T-helper 17 cell (primary cell): ENCODE results near the gene NR3C1. TPM values are rescaled to one million over a fixed set of nuclear protein-coding genes. Genes with fewer than 3 reads are reported as not detected.

Experiments
- ATAC-seq: fragments of 150-1000 bp; cut with Tn5 transposase; 2 replicates; pipeline ENCODE4 v1.10.0; 2021; ENCODE audit warnings: mild to moderate bottlenecking, moderate library complexity
- DNase-seq, 3 donors: peaks; one replicate each; pipeline versions ENCODE4 v3.0.0 to v3.0.0-alpha.2; 2020 to 2021
- H3K9me3 ChIP-seq: one replicate; pipeline ENCODE4 v1.7.0; 2013; ENCODE audit warnings: low read length, mild to moderate bottlenecking; ENCODE audit not compliant: control insufficient read depth, poor library complexity, severe bottlenecking
- H3K27ac Mint-ChIP-seq: one replicate; pipeline ENCODE4 v1.8.0; 2022; ENCODE audit warnings: mild to moderate bottlenecking, moderate library complexity, mixed read lengths
- H3K27me3 Mint-ChIP-seq: one replicate; pipeline ENCODE4 v1.8.0; 2022; ENCODE audit warnings: mixed read lengths
- H3K36me3 Mint-ChIP-seq: one replicate; pipeline ENCODE4 v1.8.0; 2022; ENCODE audit warnings: low read depth, mixed read lengths
- H3K4me1 Mint-ChIP-seq: one replicate; pipeline ENCODE4 v1.8.0; 2022; ENCODE audit warnings: mild to moderate bottlenecking, mixed read lengths
- H3K4me3 Mint-ChIP-seq: one replicate; pipeline ENCODE4 v1.8.0; 2022; ENCODE audit warnings: mild to moderate bottlenecking, moderate library complexity, mixed read lengths
- total RNA-seq, 4 donors: library from RNA in 2 of 4; stranded (reverse) in 2 of 4; gene quantifications; one replicate each; pipeline ENCODE4 v1.2.3 and lab custom pipeline; 2022 to 2026

The NR3C1 gene
- total RNA-seq, 2 donors from 2014 or later = 118 to 133 TPM

DNA sequence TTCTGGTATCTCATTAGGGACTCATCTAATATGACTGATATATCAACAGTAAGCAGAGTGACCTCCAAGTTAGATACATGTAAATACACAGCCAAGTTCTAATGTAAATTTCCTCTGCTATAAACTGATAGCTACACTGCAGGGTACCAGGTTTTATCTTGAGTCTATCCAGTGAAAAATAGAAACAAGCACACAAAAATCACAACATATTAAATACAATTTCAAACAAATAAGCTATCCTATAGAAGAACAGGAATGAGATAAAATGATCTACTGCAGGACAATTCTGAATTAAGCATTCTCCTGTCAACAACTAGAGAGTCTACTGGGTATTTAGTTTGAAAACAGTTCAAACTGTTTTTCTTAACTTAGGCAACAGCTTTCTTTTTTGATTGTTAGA is 42.7 kb downstream of the NR3C1 start:
- DNase-seq (no peak), ATAC-seq (no peak)
- Mint-ChIP-seq H3K36me3 (peaks cover 2% of the 10 kb centered on the region), H3K4me3 (no peak overlapping the region), H3K27me3 (no peaks in the 10 kb centered on the region), H3K27ac (no peak overlapping the region), H3K4me1 (peaks cover 49% of the 10 kb centered on the region)
- no peaks in the 10 kb centered on the region for H3K9me3 ChIP-seq

GRCh38 chr5:143359869-143360268 is 43.6 kb downstream of the NR3C1 start:
- DNase-seq (no peak), ATAC-seq (peak; percentile 35)
- no peaks in the 10 kb centered on the region for H3K9me3 ChIP-seq
- H3K27me3 Mint-ChIP-seq = no peaks in the 10 kb centered on the region
- peaks cover 54% of the 10 kb centered on the region for H3K4me1 Mint-ChIP-seq
- no peak overlapping the region for H3K4me3 Mint-ChIP-seq
- peak overlapping the region; percentile 65 for H3K27ac Mint-ChIP-seq
- H3K36me3 Mint-ChIP-seq = peaks cover 2% of the 10 kb centered on the region

DNA sequence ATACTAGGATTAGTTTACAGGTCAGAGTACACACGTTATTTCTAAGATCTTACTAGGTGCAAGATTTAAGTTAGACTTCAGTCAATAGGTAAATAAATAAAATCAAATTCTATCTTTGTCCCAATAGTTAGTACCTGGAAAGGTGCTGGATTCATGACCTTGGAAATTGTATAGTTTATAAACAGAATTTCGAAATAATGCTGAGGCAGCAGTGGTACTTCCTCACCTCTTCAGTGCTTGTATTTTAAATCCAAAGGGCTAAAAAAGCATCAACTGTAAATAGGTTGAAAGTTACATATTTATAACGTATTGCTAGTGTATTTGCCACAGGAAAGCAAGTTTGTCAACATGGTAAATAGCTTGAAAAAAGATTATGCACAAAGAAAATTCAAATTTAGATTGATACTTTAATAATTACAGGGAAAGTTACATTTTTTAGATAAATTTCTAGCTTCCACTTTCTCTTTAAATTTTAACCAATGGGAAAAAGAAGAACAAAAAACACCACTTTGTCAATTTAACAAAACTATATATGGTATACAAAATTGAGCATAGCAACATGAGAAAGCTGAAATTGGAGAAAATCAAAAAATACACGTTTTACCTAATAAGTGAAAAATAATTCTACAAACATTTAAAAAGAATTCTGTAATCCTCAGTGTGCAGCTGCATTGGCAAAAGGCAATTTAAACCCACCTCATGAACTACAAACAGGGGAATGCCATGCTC is 46.5 kb downstream of the NR3C1 start:
- Mint-ChIP-seq H3K4me3 (no peak overlapping the region), H3K36me3 (peaks cover 2% of the 10 kb centered on the region), H3K27ac (peak overlapping the region; percentile 81)

GRCh38 chr5:143355710-143356109 is 47.8 kb downstream of the NR3C1 start:
- H3K4me3 Mint-ChIP-seq = peak overlapping the region; percentile 36
- peaks cover 50% of the 10 kb centered on the region for H3K4me1 Mint-ChIP-seq
- peaks cover 2% of the 10 kb centered on the region for H3K36me3 Mint-ChIP-seq
- H3K27me3 Mint-ChIP-seq = no peaks in the 10 kb centered on the region
- peak overlapping the region; percentile 81 for H3K27ac Mint-ChIP-seq
- peak in 2 of 3 donors; percentile 45 to 48 for DNase-seq
- ATAC-seq = peak; percentile 91
- H3K9me3 ChIP-seq = no peaks in the 10 kb centered on the region

More for the DNA sequence above, 46.5 kb downstream of the NR3C1 start:
- DNase-seq = no peak
- Mint-ChIP-seq H3K4me1 (peaks cover 59% of the 10 kb centered on the region), H3K27me3 (no peaks in the 10 kb centered on the region)
- no peaks in the 10 kb centered on the region for H3K9me3 ChIP-seq
- no peak for ATAC-seq

DNA sequence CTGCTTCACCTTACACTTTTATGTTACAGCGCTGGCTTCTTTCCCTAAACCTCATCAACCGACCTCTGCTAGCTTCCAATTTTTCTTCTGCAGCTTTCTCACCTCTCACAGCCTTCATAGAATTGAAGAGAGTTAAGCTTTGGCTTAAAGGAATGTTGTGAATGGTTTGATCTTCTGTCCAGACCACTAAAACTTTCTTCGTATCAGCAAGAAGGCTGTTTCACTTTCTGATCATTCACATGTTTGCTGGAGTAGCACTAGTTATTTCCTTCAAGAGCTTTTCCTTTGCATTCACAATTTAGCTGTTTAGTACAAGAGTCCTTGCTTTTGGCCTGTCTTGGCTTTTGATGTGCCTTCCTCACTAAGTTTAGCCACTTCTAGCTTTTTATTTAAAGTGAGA is 49.5 kb downstream of the NR3C1 start:
- Mint-ChIP-seq H3K36me3 (peaks cover 2% of the 10 kb centered on the region), H3K27ac (peak overlapping the region; percentile 97), H3K4me1 (peaks cover 43% of the 10 kb centered on the region), H3K4me3 (peak overlapping the region; percentile 92), H3K27me3 (no peaks in the 10 kb centered on the region)
- DNase-seq (no peak), ATAC-seq (no peak)
- H3K9me3 ChIP-seq = no peaks in the 10 kb centered on the region

DNA sequence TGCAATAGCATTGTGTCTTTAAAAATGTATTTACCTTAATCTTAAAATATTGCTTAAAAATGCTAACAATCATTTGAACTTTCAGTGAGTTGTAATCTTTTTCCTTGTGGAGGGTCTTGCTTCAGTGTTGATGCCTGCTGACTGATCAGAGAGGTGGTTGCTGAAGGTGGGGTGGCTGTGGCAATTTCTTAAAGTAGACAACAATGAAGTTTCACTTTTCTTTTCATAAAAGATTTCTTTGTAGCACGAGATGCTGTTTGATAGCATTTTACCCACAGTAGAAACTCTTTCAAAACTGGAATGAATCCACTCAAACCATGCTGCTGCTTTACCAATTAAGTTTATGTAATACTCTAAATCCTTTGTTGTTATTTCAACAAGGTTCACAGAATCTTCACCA is 50.8 kb downstream of the NR3C1 start:
- Mint-ChIP-seq H3K36me3 (peaks cover 2% of the 10 kb centered on the region), H3K27ac (peak overlapping the region; percentile 97), H3K4me3 (peak overlapping the region; percentile 92), H3K27me3 (no peaks in the 10 kb centered on the region), H3K4me1 (peaks cover 41% of the 10 kb centered on the region)
- no peaks in the 10 kb centered on the region for H3K9me3 ChIP-seq
- no peak for DNase-seq
- ATAC-seq = peak; percentile 33

- peaks cover 40% of the 10 kb centered on the region for H3K4me1 Mint-ChIP-seq
- ATAC-seq (no peak), DNase-seq (no peak)
- H3K27me3 Mint-ChIP-seq = no peaks in the 10 kb centered on the region
- no peak overlapping the region for H3K27ac Mint-ChIP-seq
- no peak overlapping the region for H3K4me3 Mint-ChIP-seq
- H3K9me3 ChIP-seq = no peaks in the 10 kb centered on the region
- peaks cover 2% of the 10 kb centered on the region for H3K36me3 Mint-ChIP-seq
Observed at GRCh38 chr5:143350751-143351602, 52.5 kb downstream of the NR3C1 start.

GRCh38 chr5:143350341-143350740 is 53.1 kb downstream of the NR3C1 start:
- H3K9me3 ChIP-seq = no peaks in the 10 kb centered on the region
- H3K4me3 Mint-ChIP-seq = no peak overlapping the region
- DNase-seq (no peak), ATAC-seq (no peak)
- no peaks in the 10 kb centered on the region for H3K27me3 Mint-ChIP-seq
- peaks cover 36% of the 10 kb centered on the region for H3K4me1 Mint-ChIP-seq
- no peak overlapping the region for H3K27ac Mint-ChIP-seq
- H3K36me3 Mint-ChIP-seq = peaks cover 2% of the 10 kb centered on the region

DNA sequence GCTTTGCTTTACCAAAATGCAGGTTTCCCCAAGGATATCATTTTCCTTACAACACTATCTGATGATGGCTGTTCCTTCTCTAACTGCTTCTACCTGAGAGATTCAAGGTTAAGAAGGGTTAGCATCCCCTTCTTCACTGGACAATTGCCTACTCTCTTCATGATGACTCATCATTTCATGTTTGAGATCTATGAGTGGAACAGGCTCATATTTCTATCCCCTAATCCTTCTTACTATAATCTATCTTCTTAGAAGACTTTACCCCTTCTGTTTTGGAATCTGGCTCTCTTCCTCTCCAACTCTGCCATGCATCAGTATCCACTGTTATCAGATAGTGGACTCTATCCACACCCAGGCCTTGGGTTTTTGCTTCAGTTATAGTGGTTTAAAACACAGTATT is 54.3 kb downstream of the NR3C1 start:
- Mint-ChIP-seq H3K27ac (no peak overlapping the region), H3K36me3 (peaks cover 2% of the 10 kb centered on the region), H3K4me3 (no peak overlapping the region), H3K27me3 (no peaks in the 10 kb centered on the region), H3K4me1 (peaks cover 29% of the 10 kb centered on the region)
- H3K9me3 ChIP-seq = no peaks in the 10 kb centered on the region
- DNase-seq (no peak), ATAC-seq (no peak)

DNA sequence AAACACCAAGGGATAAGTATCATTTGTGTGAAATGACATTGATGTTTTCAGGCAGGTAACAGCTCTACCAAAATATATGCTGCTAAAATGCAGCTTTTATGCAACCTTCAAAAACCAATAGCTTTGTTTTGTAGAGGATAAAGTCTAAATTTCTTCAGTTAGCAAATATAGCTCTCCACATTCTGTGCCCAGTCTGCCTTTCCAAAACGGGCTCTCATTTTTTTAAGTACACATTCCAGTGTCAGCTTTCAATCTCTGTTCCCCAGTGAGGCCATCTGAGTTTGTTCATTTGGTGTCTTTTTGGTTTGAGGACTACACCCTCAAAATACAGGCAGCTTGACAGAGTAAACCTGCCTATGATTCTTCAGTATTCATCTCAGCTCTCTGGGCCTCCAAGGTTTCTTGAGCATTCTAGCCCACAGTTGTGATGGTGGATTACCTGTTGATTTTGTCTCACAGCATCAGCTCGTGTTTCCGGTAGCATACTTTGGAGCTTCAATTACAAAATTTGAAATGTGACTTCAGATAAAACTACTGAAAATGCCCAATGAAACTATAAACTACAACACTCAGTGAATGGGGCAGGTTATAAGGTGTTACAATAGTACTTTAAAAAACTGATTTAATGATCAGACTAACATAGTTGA is 55.7 kb downstream of the NR3C1 start:
- DNase-seq (no peak), ATAC-seq (no peak)
- Mint-ChIP-seq H3K27me3 (no peaks in the 10 kb centered on the region), H3K4me3 (no peak overlapping the region), H3K36me3 (no peaks in the 10 kb centered on the region), H3K27ac (no peak overlapping the region), H3K4me1 (peaks cover 18% of the 10 kb centered on the region)
- H3K9me3 ChIP-seq = no peaks in the 10 kb centered on the region

- H3K36me3 Mint-ChIP-seq = no peaks in the 10 kb centered on the region
- no peaks in the 10 kb centered on the region for H3K27me3 Mint-ChIP-seq
- ATAC-seq = no peak
- no peak for DNase-seq
- H3K27ac Mint-ChIP-seq = no peak overlapping the region
- H3K9me3 ChIP-seq = no peaks in the 10 kb centered on the region
- H3K4me3 Mint-ChIP-seq = no peak overlapping the region
- H3K4me1 Mint-ChIP-seq = peaks cover 22% of the 10 kb centered on the region
Observed at GRCh38 chr5:143347046-143347445, 56.4 kb downstream of the NR3C1 start.

DNA sequence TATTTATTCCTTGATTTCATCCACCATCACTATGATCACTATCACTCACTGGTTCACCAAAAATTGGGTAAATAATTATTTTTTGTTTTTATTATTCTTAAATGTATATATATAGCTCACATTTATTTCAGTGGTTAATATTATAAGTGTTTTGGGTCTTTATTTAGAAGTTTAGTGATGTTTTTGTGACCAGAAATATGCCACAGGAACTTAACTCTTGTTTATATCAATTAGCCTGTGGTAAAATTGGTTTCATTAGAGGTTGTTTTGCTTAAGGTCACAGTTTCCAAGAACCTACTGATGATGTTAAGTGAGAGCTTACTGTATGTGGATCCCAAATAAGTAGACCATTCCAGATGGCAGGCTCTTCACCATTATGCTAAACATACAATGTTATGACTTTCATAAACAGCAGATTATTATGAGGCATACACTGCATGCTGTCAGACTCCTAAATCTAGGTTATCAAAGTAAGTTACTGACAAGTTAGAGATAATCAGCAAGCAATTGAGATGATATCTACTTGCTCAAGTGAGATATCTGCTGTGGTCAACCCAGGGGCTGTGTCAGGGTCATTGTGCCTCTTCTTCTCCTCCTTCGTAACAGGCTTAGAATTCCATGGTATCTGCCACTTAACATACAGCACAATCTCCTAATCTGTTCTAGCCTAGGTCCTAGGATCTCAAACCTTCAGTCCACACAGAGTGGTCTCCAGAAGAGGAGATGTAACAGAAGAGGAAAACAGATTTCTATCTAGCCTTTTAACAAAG is 57.6 kb downstream of the NR3C1 start:
- H3K27ac Mint-ChIP-seq = peak overlapping the region; percentile 11
- no peak for ATAC-seq
- H3K4me1 Mint-ChIP-seq = peaks cover 28% of the 10 kb centered on the region
- no peaks in the 10 kb centered on the region for H3K36me3 Mint-ChIP-seq
- no peak overlapping the region for H3K4me3 Mint-ChIP-seq
- H3K27me3 Mint-ChIP-seq = no peaks in the 10 kb centered on the region
- DNase-seq = no peak
- H3K9me3 ChIP-seq = no peaks in the 10 kb centered on the region

GRCh38 chr5:143343042-143343441 is 60.4 kb downstream of the NR3C1 start:
- no peak overlapping the region for H3K27ac Mint-ChIP-seq
- ATAC-seq = no peak
- H3K4me3 Mint-ChIP-seq = no peak overlapping the region
- H3K27me3 Mint-ChIP-seq = no peaks in the 10 kb centered on the region
- no peaks in the 10 kb centered on the region for H3K9me3 ChIP-seq
- H3K36me3 Mint-ChIP-seq = no peaks in the 10 kb centered on the region
- H3K4me1 Mint-ChIP-seq = peaks cover 35% of the 10 kb centered on the region
- DNase-seq = no peak
